HepG2 (cell line): ENCODE results near the gene LMF2. TPM values are rescaled to one million over a fixed set of nuclear protein-coding genes. Genes with fewer than 3 reads are reported as not detected.

Source experiments
- AHR ChIP-seq: IDR thresholded peaks from 2 replicates; pipeline ENCODE4 v1.6.1; 2018; ENCODE audit warnings: missing genetic modification reagents, missing compliant biosample characterization
- ETV5 ChIP-seq: IDR thresholded peaks from 2 replicates; pipeline ENCODE4 v1.6.1; 2018; ENCODE audit warnings: missing biosample characterization, missing genetic modification reagents, inconsistent platforms, borderline replicate concordance
- GLI4 ChIP-seq: sonication (generic); formaldehyde crosslinking; IDR thresholded peaks from 2 replicates; pipeline ENCODE4 v1.5.1; 2020; ENCODE audit warnings: missing genetic modification reagents, mild to moderate bottlenecking, moderate library complexity, borderline replicate concordance
- NR3C1 ChIP-seq: sonication (generic); formaldehyde crosslinking; IDR thresholded peaks from 2 replicates; pipeline ENCODE4 v1.4.0; 2020; ENCODE audit warnings: missing genetic modification reagents
- SP4 ChIP-seq: sonication (generic); formaldehyde crosslinking; IDR thresholded peaks from 2 replicates; pipeline ENCODE4 v1.8.1; 2023; ENCODE audit warnings: mild to moderate bottlenecking, missing genetic modification reagents
- ZFAT ChIP-seq: sonication (generic); formaldehyde crosslinking; conservative IDR thresholded peaks from 2 replicates; pipeline ENCODE4 v1.8.1; 2023; ENCODE audit warnings: missing genetic modification reagents, inconsistent platforms
- ZNF382 ChIP-seq: sonication (generic); formaldehyde crosslinking; IDR thresholded peaks from 2 replicates; pipeline ENCODE4 v1.5.0; 2020; ENCODE audit warnings: missing genetic modification reagents, mild to moderate bottlenecking, borderline replicate concordance
- ZNF556 ChIP-seq: sonication (generic); formaldehyde crosslinking; IDR thresholded peaks from 2 replicates; pipeline ENCODE4 v1.4.0; 2020; ENCODE audit warnings: mild to moderate bottlenecking, missing genetic modification reagents, borderline replicate concordance
- ZNF782 ChIP-seq: sonication (generic); formaldehyde crosslinking; IDR thresholded peaks from 2 replicates; pipeline ENCODE4 v1.4.0; 2020; ENCODE audit warnings: missing genetic modification reagents, mild to moderate bottlenecking, borderline replicate concordance
- ZNF816 ChIP-seq: sonication (generic); formaldehyde crosslinking; IDR thresholded peaks from 2 replicates; pipeline ENCODE4 v1.8.0; 2022; ENCODE audit warnings: missing genetic modification reagents, mild to moderate bottlenecking, borderline replicate concordance
- ZSCAN22 ChIP-seq: sonication (generic); formaldehyde crosslinking; IDR thresholded peaks from 2 replicates; pipeline ENCODE4 v1.4.0; 2020; ENCODE audit warnings: mild to moderate bottlenecking, missing genetic modification reagents
- polyA plus RNA-seq, 8 experiments: library from polyadenylated mRNA; depleted of rRNA in 3 of 8; stranded (reverse) in 7 of 8; unstranded in 1 of 8; fragments of >200 nt; fragmentation: Illumina TruSeq in 4 of 8; extraction: Trizol in 4 of 8; gene quantifications; 2 replicates each; pipeline versions ENCODE4 v1.2.1 to v1.2.3, GENCODE V29; 2011 to 2016; ENCODE audit warnings: low read depth in 4 of 8, missing spikeins in 1 of 8, mixed read lengths in 1 of 8; ENCODE audit not compliant: insufficient read depth in 1 of 8
- total RNA-seq, 5 experiments: library from RNA; depleted of rRNA; stranded (reverse); fragments of >200 nt; fragmentation: Illumina TruSeq; extraction: Trizol; gene quantifications; 2 replicates each; pipeline ENCODE4 v1.2.3, GENCODE V29; 2016; ENCODE audit warnings: low read depth in 1 of 5
- TF ChIP-seq, protein P1 (sequence below): sonication (generic); formaldehyde crosslinking; IDR thresholded peaks from 2 replicates; pipeline ENCODE4 v1.5.0; 2020; ENCODE audit warnings: mild to moderate bottlenecking, missing genetic modification reagents, borderline replicate concordance
- TF ChIP-seq, protein P2 (sequence below): sonication (generic); formaldehyde crosslinking; IDR thresholded peaks from 2 replicates; pipeline ENCODE4 v1.5.1; 2020; ENCODE audit warnings: mild to moderate bottlenecking, missing genetic modification reagents
- TF ChIP-seq, protein P3 (sequence below): sonication (generic); formaldehyde crosslinking; IDR thresholded peaks from 2 replicates; pipeline ENCODE4 v1.4.0; 2020; ENCODE audit warnings: missing genetic modification reagents
- TF ChIP-seq, protein P4 (sequence below): sonication (generic); formaldehyde crosslinking; conservative IDR thresholded peaks from 2 replicates; pipeline ENCODE4 v1.8.0; 2022; ENCODE audit warnings: low read depth, missing genetic modification reagents

Gene LMF2
- total and polyA plus RNA-seq, 2 of the 13 experiments (the other 11 are each of a cell fraction or from before 2014, with no cell fraction given), result 23.3 to 30.6 TPM

DNA sequence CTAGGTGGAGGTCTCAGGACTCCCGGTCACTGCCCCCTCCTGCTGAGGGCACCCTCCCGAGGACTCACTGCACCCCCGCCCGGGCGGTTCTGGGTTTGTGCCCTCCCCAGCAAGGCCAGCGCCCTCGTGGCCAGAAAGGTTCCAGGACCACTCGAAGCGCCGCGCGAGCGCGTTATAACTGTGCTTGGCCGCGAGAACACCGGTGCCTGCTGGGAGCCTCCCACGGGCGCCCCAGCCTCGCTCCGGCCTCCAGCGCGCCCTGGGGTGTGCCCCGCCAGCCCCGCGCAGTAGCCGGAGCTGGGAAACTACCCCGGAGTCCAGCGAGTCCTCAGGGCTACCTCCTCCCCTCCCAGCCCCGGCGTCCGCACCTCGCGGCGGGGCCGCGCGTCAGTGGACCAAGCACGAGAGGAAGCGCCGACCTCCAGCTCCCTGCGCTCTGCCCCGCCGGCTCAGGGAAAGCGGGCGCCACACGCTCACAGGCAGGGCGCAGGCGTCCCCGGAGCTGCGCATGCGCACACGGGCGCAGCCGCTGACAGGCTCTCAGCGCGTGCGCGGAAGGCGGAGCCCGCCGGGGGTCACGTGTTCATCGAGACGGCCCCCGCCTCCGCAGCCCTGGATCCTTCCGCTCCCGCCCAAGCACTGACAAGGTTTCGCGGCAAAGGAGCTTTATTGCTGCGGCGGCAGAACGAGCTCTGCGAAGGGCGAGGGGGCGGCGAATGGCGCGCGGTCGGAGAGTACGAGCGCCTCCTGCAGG is 17.8 kb upstream of the LMF2 start, which contains the start of gene SCO2 (continued):
- TF ChIP-seq, protein P1, sequence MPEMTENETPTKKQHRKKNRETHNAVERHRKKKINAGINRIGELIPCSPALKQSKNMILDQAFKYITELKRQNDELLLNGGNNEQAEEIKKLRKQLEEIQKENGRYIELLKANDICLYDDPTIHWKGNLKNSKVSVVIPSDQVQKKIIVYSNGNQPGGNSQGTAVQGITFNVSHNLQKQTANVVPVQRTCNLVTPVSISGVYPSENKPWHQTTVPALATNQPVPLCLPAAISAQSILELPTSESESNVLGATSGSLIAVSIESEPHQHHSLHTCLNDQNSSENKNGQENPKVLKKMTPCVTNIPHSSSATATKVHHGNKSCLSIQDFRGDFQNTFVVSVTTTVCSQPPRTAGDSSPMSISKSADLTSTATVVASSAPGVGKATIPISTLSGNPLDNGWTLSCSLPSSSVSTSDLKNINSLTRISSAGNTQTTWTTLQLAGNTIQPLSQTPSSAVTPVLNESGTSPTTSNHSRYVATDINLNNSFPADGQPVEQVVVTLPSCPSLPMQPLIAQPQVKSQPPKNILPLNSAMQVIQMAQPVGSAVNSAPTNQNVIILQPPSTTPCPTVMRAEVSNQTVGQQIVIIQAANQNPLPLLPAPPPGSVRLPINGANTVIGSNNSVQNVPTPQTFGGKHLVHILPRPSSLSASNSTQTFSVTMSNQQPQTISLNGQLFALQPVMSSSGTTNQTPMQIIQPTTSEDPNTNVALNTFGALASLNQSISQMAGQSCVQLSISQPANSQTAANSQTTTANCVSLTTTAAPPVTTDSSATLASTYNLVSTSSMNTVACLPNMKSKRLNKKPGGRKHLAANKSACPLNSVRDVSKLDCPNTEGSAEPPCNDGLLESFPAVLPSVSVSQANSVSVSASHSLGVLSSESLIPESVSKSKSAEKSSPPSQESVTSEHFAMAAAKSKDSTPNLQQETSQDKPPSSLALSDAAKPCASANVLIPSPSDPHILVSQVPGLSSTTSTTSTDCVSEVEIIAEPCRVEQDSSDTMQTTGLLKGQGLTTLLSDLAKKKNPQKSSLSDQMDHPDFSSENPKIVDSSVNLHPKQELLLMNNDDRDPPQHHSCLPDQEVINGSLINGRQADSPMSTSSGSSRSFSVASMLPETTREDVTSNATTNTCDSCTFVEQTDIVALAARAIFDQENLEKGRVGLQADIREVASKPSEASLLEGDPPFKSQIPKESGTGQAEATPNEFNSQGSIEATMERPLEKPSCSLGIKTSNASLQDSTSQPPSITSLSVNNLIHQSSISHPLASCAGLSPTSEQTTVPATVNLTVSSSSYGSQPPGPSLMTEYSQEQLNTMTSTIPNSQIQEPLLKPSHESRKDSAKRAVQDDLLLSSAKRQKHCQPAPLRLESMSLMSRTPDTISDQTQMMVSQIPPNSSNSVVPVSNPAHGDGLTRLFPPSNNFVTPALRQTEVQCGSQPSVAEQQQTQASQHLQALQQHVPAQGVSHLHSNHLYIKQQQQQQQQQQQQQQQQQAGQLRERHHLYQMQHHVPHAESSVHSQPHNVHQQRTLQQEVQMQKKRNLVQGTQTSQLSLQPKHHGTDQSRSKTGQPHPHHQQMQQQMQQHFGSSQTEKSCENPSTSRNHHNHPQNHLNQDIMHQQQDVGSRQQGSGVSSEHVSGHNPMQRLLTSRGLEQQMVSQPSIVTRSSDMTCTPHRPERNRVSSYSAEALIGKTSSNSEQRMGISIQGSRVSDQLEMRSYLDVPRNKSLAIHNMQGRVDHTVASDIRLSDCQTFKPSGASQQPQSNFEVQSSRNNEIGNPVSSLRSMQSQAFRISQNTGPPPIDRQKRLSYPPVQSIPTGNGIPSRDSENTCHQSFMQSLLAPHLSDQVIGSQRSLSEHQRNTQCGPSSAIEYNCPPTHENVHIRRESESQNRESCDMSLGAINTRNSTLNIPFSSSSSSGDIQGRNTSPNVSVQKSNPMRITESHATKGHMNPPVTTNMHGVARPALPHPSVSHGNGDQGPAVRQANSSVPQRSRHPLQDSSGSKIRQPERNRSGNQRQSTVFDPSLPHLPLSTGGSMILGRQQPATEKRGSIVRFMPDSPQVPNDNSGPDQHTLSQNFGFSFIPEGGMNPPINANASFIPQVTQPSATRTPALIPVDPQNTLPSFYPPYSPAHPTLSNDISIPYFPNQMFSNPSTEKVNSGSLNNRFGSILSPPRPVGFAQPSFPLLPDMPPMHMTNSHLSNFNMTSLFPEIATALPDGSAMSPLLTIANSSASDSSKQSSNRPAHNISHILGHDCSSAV (CRISPR knock-in tag), result peak; percentile 63; the same call in 1 of the 2 replicates
- TF ChIP-seq, protein P2, sequence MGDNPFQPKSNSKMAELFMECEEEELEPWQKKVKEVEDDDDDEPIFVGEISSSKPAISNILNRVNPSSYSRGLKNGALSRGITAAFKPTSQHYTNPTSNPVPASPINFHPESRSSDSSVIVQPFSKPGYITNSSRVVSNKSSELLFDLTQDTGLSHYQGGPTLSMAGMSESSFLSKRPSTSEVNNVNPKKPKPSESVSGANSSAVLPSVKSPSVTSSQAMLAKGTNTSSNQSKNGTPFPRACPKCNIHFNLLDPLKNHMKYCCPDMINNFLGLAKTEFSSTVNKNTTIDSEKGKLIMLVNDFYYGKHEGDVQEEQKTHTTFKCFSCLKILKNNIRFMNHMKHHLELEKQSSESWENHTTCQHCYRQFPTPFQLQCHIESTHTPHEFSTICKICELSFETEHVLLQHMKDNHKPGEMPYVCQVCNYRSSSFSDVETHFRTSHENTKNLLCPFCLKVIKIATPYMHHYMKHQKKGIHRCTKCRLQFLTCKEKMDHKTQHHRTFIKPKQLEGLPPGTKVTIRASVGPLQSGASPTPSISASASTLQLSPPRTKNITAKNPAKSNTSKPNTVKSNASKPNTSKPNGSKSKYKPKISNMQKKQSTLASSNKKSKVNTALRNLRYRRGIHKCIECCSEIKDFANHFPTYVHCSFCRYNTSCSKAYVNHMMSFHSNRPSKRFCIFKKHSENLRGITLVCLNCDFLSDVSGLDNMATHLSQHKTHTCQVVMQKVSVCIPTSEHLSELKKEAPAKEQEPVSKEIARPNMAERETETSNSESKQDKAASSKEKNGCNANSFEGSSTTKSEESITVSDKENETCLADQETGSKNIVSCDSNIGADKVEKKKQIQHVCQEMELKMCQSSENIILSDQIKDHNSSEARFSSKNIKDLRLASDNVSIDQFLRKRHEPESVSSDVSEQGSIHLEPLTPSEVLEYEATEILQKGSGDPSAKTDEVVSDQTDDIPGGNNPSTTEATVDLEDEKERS (CRISPR knock-in tag), result no peak
- TF ChIP-seq SP4 (CRISPR knock-in tag) (peak; percentile 57; the same call in 1 of the 2 replicates), GLI4 (CRISPR knock-in tag) (0 out of 2 replicates have a peak, but pooled peaks have one; percentile 39), ETV5 (CRISPR knock-in tag) (peak; percentile 80; the same call in 1 of the 2 replicates), ZNF782 (CRISPR knock-in tag) (no peak; the same call in 1 of the 2 replicates), AHR (CRISPR knock-in tag) (0 out of 2 replicates have a peak, but pooled peaks have one; percentile 61), ZFAT (CRISPR knock-in tag) (no peak), NR3C1 (CRISPR knock-in tag) (no peak), ZNF816 (CRISPR knock-in tag) (no peak; the same call in 1 of the 2 replicates), ZSCAN22 (0 out of 2 replicates have a peak, but pooled peaks have one; percentile 39), ZNF382 (no peak), ZNF556 (CRISPR knock-in tag) (peak; percentile 26; the same call in 1 of the 2 replicates)
- TF ChIP-seq, protein P3, sequence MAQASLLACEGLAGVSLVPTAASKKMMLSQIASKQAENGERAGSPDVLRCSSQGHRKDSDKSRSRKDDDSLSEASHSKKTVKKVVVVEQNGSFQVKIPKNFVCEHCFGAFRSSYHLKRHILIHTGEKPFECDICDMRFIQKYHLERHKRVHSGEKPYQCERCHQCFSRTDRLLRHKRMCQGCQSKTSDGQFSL (CRISPR knock-in tag), result no peak; the same call in 1 of the 2 replicates
- TF ChIP-seq, protein P4, sequence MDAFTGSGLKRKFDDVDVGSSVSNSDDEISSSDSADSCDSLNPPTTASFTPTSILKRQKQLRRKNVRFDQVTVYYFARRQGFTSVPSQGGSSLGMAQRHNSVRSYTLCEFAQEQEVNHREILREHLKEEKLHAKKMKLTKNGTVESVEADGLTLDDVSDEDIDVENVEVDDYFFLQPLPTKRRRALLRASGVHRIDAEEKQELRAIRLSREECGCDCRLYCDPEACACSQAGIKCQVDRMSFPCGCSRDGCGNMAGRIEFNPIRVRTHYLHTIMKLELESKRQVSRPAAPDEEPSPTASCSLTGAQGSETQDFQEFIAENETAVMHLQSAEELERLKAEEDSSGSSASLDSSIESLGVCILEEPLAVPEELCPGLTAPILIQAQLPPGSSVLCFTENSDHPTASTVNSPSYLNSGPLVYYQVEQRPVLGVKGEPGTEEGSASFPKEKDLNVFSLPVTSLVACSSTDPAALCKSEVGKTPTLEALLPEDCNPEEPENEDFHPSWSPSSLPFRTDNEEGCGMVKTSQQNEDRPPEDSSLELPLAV, result no peak
